Gastrocnemius medialis (tissue), 4 donors: Measurements from ENCODE around the gene CMTM1. TPM values are rescaled to one million over a fixed set of nuclear protein-coding genes. Genes with fewer than 3 reads are reported as not detected.

Source experiments
- ATAC-seq, 2 donors: fragments of 150-250 bp; one replicate each; pipeline ENCODE4 v1.9.1; 2016
- DNase-seq, 2 donors: peaks; one replicate each; pipeline ENCODE4 v3.0.0-alpha.2; 2019
- H3K27ac ChIP-seq, 4 donors: fragments of 200-600 bp; sonication (generic); 1 replicate in 1 of 4; 2 replicates in 3 of 4; pipeline ENCODE4 v1.5.1; 2016 to 2018; ENCODE audit warnings: mild to moderate bottlenecking in 2 of 4, moderate library complexity in 1 of 4
- H3K27me3 ChIP-seq, 3 donors: fragments of 200-600 bp; sonication (generic) in 2 of 3; 1 replicate in 1 of 3; 2 replicates in 2 of 3; pipeline versions ENCODE4 v1.5.1 to v1.6.0; 2016 to 2019; ENCODE audit warnings: mild to moderate bottlenecking in 1 of 3, moderate library complexity in 1 of 3
- H3K36me3 ChIP-seq, 2 donors: fragments of 200-600 bp; sonication (generic) in 1 of 2; one replicate each; pipeline ENCODE4 v1.5.1; 2017 to 2018
- H3K4me1 ChIP-seq, 2 donors: fragments of 200-600 bp; sonication (generic) in 1 of 2; one replicate each; pipeline ENCODE4 v1.5.1; 2016 to 2017; ENCODE audit warnings: mild to moderate bottlenecking in 2 of 2
- H3K4me3 ChIP-seq, 4 donors: fragments of 200-600 bp; sonication (generic) in 3 of 4; 1 replicate in 1 of 4; 2 replicates in 3 of 4; pipeline ENCODE4 v1.5.1; 2016 to 2019; ENCODE audit warnings: mild to moderate bottlenecking in 2 of 4
- H3K9me3 ChIP-seq, 3 donors: fragments of 200-600 bp; sonication (generic) in 2 of 3; 1 replicate in 1 of 3; 2 replicates in 2 of 3; pipeline ENCODE4 v1.5.1; 2016 to 2019
- CTCF ChIP-seq, 5 experiments: fragments of 450-650 bp in 3 of 5; fragments of 200-600 bp in 2 of 5; sonication (generic) in 2 of 5; IDR thresholded peaks in 4 of 5; conservative IDR thresholded peaks in 1 of 5; 1 replicate in 4 of 5; 2 replicates in 1 of 5; pipeline ENCODE4 v1.5.1; 2016 to 2019; ENCODE audit warnings: antibody characterized with exemption in 5 of 5, mild to moderate bottlenecking in 3 of 5, moderate library complexity in 3 of 5
- POLR2A ChIP-seq, 2 donors: fragments of 450-650 bp; IDR thresholded peaks; one replicate each; pipeline ENCODE4 v1.6.1; 2017; ENCODE audit warnings: antibody characterized with exemption in 2 of 2, mild to moderate bottlenecking in 2 of 2, moderate library complexity in 2 of 2
- in situ Hi-C, 4 donors: fragments of 200-750 bp; cut with MboI; loops; one replicate each; pipeline versions ENCODE4 v1.15.0 to v1.8.0; 2017; ENCODE audit warnings: low sequenced_read_pairs in 4 of 4
- intact Hi-C: fragments of 100-400 bp; cut with DNase I; formaldehyde crosslinking; loops from one replicate; pipeline ENCODE4 v1.15.1; 2023; ENCODE audit warnings: low total_unique reads
- total RNA-seq, 4 donors: library from RNA; depleted of rRNA; stranded (reverse); fragments of >200 nt; gene quantifications; one replicate each; pipeline versions ENCODE4 v1.1.0 to v1.2.3, GENCODE V29; 2016

Gene CMTM1
- total RNA-seq, 4 donors from 2014 or later: 0.31 TPM; not detected in 3

GRCh38 chr16:66544016-66544757, 22.1 kb upstream of the CMTM1 start:
- peaks cover 8 to 14% of the 10 kb centered on the region in 2 donors for H3K4me1 ChIP-seq
- no peak overlapping the region for H3K27ac ChIP-seq
- DNase-seq (no peak), ATAC-seq (no peak)
- H3K9me3 ChIP-seq: no peaks in the 10 kb centered on the region
- no peak overlapping the region for H3K4me3 ChIP-seq
- H3K36me3 ChIP-seq: peaks cover 0 to 19% of the 10 kb centered on the region in 2 donors
- H3K27me3 ChIP-seq: no peaks in the 10 kb centered on the region
- in situ Hi-C loops: no loop called here
- TF ChIP-seq POLR2A (IDR thresholded peaks at IDR 0.05) (no peak), CTCF (IDR thresholded peaks at IDR 0.05 in 4 of 5, conservative IDR thresholded peaks at IDR 0.05 in 1 of 5) (no peak)
- intact Hi-C loops: no loop called here

GRCh38 chr16:66547101-66547989, 18.9 kb upstream of the CMTM1 start:
- ATAC-seq (no peak), DNase-seq (no peak)
- Histone ChIP-seq H3K9me3 (no peaks in the 10 kb centered on the region), H3K27me3 (no peaks in the 10 kb centered on the region), H3K27ac (peak overlapping the region in 2 of 4 donors; percentile 86 to 96), H3K36me3 (peaks cover 0 to 6% of the 10 kb centered on the region in 2 donors), H3K4me1 (peaks cover 22% of the 10 kb centered on the region in 2 donors), H3K4me3 (no peak overlapping the region)
- TF ChIP-seq POLR2A (IDR thresholded peaks at IDR 0.05) (no peak), CTCF (IDR thresholded peaks at IDR 0.05 in 4 of 5, conservative IDR thresholded peaks at IDR 0.05 in 1 of 5) (no peak)
- intact Hi-C loops (no loop called here), in situ Hi-C loops (no loop called here)

GRCh38 chr16:66548068-66548467, 18.2 kb upstream of the CMTM1 start:
- no peak for ATAC-seq
- peaks cover 0 to 5% of the 10 kb centered on the region in 2 donors for H3K36me3 ChIP-seq
- H3K27me3 ChIP-seq: no peaks in the 10 kb centered on the region
- peaks cover 26 to 28% of the 10 kb centered on the region in 2 donors for H3K4me1 ChIP-seq
- intact Hi-C loops: no loop called here
- no peak for TF ChIP-seq CTCF (IDR thresholded peaks at IDR 0.05 in 4 of 5, conservative IDR thresholded peaks at IDR 0.05 in 1 of 5)
- TF ChIP-seq POLR2A (IDR thresholded peaks at IDR 0.05): no peak
- H3K27ac ChIP-seq: peak overlapping the region; percentile 83 to 96 (median 90)
- no peak overlapping the region for H3K4me3 ChIP-seq
- no peaks in the 10 kb centered on the region for H3K9me3 ChIP-seq
- in situ Hi-C loops: no loop called here
- DNase-seq: no peak

GRCh38 chr16:66548868-66549267, 17.4 kb upstream of the CMTM1 start:
- H3K27me3 ChIP-seq: no peaks in the 10 kb centered on the region
- in situ Hi-C loops (no loop called here), intact Hi-C loops (no loop called here)
- peaks cover 32 to 33% of the 10 kb centered on the region in 2 donors for H3K4me1 ChIP-seq
- DNase-seq (no peak), ATAC-seq (no peak)
- peak overlapping the region; percentile 83 to 96 (median 90) for H3K27ac ChIP-seq
- peak overlapping the region; percentile 77 to 97 (median 88) for H3K4me3 ChIP-seq
- no peaks in the 10 kb centered on the region for H3K9me3 ChIP-seq
- peaks cover 0 to 5% of the 10 kb centered on the region in 2 donors for H3K36me3 ChIP-seq
- TF ChIP-seq CTCF (IDR thresholded peaks at IDR 0.05 in 4 of 5, conservative IDR thresholded peaks at IDR 0.05 in 1 of 5): no peak
- no peak for TF ChIP-seq POLR2A (IDR thresholded peaks at IDR 0.05)
